IMR-90 (cell line): ENCODE results near the gene NFIX. TPM values are rescaled to one million over a fixed set of nuclear protein-coding genes. Genes with fewer than 3 reads are reported as not detected.

Experiments
- ATAC-seq: fragments of 200-7000 bp; cut with Tn5 transposase; 2 replicates; pipeline ENCODE4 v1.9.1; 2020; ENCODE audit warnings: low read depth, mild to moderate bottlenecking, moderate library complexity
- BruUV-seq: library from RNA; stranded (reverse); fragments of 400-500 nt; replicated peaks from 2 replicates; lab custom pipeline; 2021; lab: Mats Ljungman, UMichigan
- CTCF ChIA-PET: fragments of 300-600 bp; formaldehyde crosslinking; extraction: SDS; loops from one replicate; lab custom pipeline; 2021; ENCODE audit warnings: antibody characterized with exemption; lab: Yijun Ruan, JAX
- POLR2A ChIA-PET: fragments of 300-600 bp; sonication (Branson Sonifier 250); formaldehyde crosslinking; loops from one replicate; lab custom pipeline; 2022; ENCODE audit warnings: antibody characterized with exemption; ENCODE audit not compliant: unreplicated experiment; lab: Charles Lee
- DNase-seq: peaks from one replicate; pipeline ENCODE4 v3.0.0; 2013
- H2AFZ ChIP-seq: replicated peaks from 2 replicates; pipeline ENCODE3; 2013; ENCODE audit warnings: low read length, mild to moderate bottlenecking; ENCODE audit not compliant: poor library complexity
- H2AK5ac ChIP-seq: 2 replicates; pipeline ENCODE4 v1.6.1; 2013; ENCODE audit warnings: low read depth, low read length, inconsistent platforms
- H2AK9ac ChIP-seq: replicated peaks from 2 replicates; pipeline ENCODE3; 2013; ENCODE audit warnings: mild to moderate bottlenecking, low read depth, low read length, moderate library complexity; ENCODE audit not compliant: poor library complexity
- H2BK120ac ChIP-seq: 2 replicates; pipeline ENCODE4 v1.6.1; 2013; ENCODE audit warnings: low read depth, low read length, inconsistent platforms
- H2BK15ac ChIP-seq: 3 replicates; pipeline ENCODE4 v1.6.1; 2013; ENCODE audit warnings: low read depth, low read length, inconsistent platforms
- H2BK20ac ChIP-seq: 2 replicates; pipeline ENCODE4 v1.6.1; 2013; ENCODE audit warnings: low read depth, mild to moderate bottlenecking, inconsistent platforms, low read length, moderate library complexity
- H2BK5ac ChIP-seq: 2 replicates; pipeline ENCODE4 v1.6.1; 2013; ENCODE audit warnings: mild to moderate bottlenecking, low read depth, low read length, inconsistent platforms; ENCODE audit not compliant: poor library complexity, severe bottlenecking
- H3K14ac ChIP-seq: replicated peaks from 2 replicates; pipeline ENCODE4 v1.6.1; 2013; ENCODE audit warnings: low read depth, low read length, inconsistent platforms
- H3K18ac ChIP-seq: 2 replicates; pipeline ENCODE4 v1.6.1; 2013; ENCODE audit warnings: low read depth, low read length, control low read depth
- H3K23ac ChIP-seq: 2 replicates; pipeline ENCODE4 v1.6.1; 2013; ENCODE audit warnings: low read depth, low read length, inconsistent platforms
- H3K27ac ChIP-seq: 2 replicates; pipeline ENCODE4 v1.5.1; 2013; ENCODE audit warnings: mild to moderate bottlenecking, control low read depth, low read length; ENCODE audit not compliant: insufficient read depth
- H3K27me3 ChIP-seq: 2 replicates; pipeline ENCODE4 v1.6.1; 2013; ENCODE audit warnings: low read length; ENCODE audit not compliant: control insufficient read depth, insufficient read depth
- H3K36me3 ChIP-seq: 2 replicates; pipeline ENCODE4 v1.6.1; 2013; ENCODE audit warnings: low read length, mixed read lengths; ENCODE audit not compliant: control insufficient read depth, insufficient read depth
- H3K4ac ChIP-seq: 2 replicates; pipeline ENCODE4 v1.6.1; 2013; ENCODE audit warnings: low read depth, low read length, inconsistent platforms
- H3K4me1 ChIP-seq: 2 replicates; pipeline ENCODE4 v1.6.1; 2013; ENCODE audit warnings: low read length, mixed read lengths; ENCODE audit not compliant: control insufficient read depth, insufficient read depth
- H3K4me2 ChIP-seq: 2 replicates; pipeline ENCODE4 v1.6.1; 2013; ENCODE audit warnings: low read depth, mild to moderate bottlenecking, control low read depth, low read length, moderate library complexity
- H3K4me3 ChIP-seq: 2 replicates; pipeline ENCODE4 v1.5.1; 2013; ENCODE audit warnings: low read depth, mild to moderate bottlenecking, control low read depth, low read length, moderate library complexity; ENCODE audit not compliant: insufficient read depth
- H3K56ac ChIP-seq: 2 replicates; pipeline ENCODE4 v1.6.1; 2013; ENCODE audit warnings: low read length, inconsistent platforms; ENCODE audit not compliant: insufficient read depth; ENCODE audit errors: extremely low read depth
- H3K79me1 ChIP-seq, 2 experiments: 2 replicates each; pipeline ENCODE4 v1.6.1; 2013; ENCODE audit warnings: low read length in 2 of 2, inconsistent platforms in 1 of 2, low read depth in 1 of 2
- H3K9ac ChIP-seq: 2 replicates; pipeline ENCODE4 v1.6.1; 2013; ENCODE audit warnings: low read depth, low read length, control low read depth
- H3K9me1 ChIP-seq: 2 replicates; pipeline ENCODE4 v1.6.1; 2013; ENCODE audit warnings: low read length, inconsistent platforms; ENCODE audit not compliant: insufficient read depth
- H3K9me3 ChIP-seq: 2 replicates; pipeline ENCODE4 v1.6.1; 2013; ENCODE audit warnings: low read length; ENCODE audit not compliant: control insufficient read depth, insufficient read depth
- H4K20me1 ChIP-seq: 2 replicates; pipeline ENCODE4 v1.6.1; 2013; ENCODE audit warnings: low read length, inconsistent platforms; ENCODE audit not compliant: insufficient read depth
- H4K5ac ChIP-seq: 2 replicates; pipeline ENCODE4 v1.6.1; 2013; ENCODE audit warnings: mild to moderate bottlenecking, low read depth, low read length, control low read depth
- H4K8ac ChIP-seq, 2 experiments: 2 replicates each; pipeline ENCODE4 v1.6.1; 2013; ENCODE audit warnings: low read depth in 2 of 2, low read length in 2 of 2, control low read depth in 1 of 2, inconsistent platforms in 1 of 2
- H4K91ac ChIP-seq: 2 replicates; pipeline ENCODE4 v1.6.1; 2013; ENCODE audit warnings: low read depth, low read length, inconsistent platforms; ENCODE audit not compliant: insufficient read depth
- BHLHE40 ChIP-seq: fragments of 150-350 bp; IDR thresholded peaks from 2 replicates; pipeline ENCODE4 v1.6.1; 2016; ENCODE audit warnings: mild to moderate bottlenecking, low read depth, low read length
- CEBPB ChIP-seq: IDR thresholded peaks from 2 replicates; pipeline ENCODE4 v1.6.1; 2012; ENCODE audit warnings: low read depth, low read length, improper control_type of control experiment
- CTCF ChIP-seq: conservative IDR thresholded peaks from 2 replicates; pipeline ENCODE4 v1.5.1; 2012; ENCODE audit warnings: mild to moderate bottlenecking, low read depth, low read length, improper control_type of control experiment
- ELK1 ChIP-seq: fragments of 150-350 bp; IDR thresholded peaks from 2 replicates; pipeline ENCODE4 v1.6.1; 2016; ENCODE audit warnings: low read depth, mild to moderate bottlenecking, low read length, moderate library complexity, borderline replicate concordance
- POLR2A ChIP-seq: IDR thresholded peaks from 2 replicates; pipeline ENCODE4 v1.6.1; 2012; ENCODE audit warnings: mild to moderate bottlenecking, low read depth, low read length
- WGBS, 2 experiments: methylation state at CpG; one replicate each; pipeline versions ENCODE4 v1.1.5 to v1.1.7; 2013; ENCODE audit warnings: missing lambda C conversion rate in 2 of 2; ENCODE audit not compliant: insufficient read length in 1 of 2; ENCODE audit errors: extremely low coverage in 2 of 2; 5-methylcytosine and 5-hydroxymethylcytosine counted together
- dilution Hi-C: fragments of 300-500 bp; cut with HindIII; formaldehyde crosslinking; loops from one replicate; pipeline ENCODE4 v1.14.3; 2018; ENCODE audit warnings: low sequenced_read_pairs; ENCODE audit not compliant: unreplicated experiment
- in situ Hi-C: fragments of 300-500 bp; cut with MboI; formaldehyde crosslinking; loops from 3 replicates; pipeline ENCODE4 v1.14.3; 2019; ENCODE audit warnings: low sequenced_read_pairs, inconsistent platforms, mixed read lengths
- intact Hi-C: fragments of 100-400 bp; cut with micrococcal nuclease; formaldehyde crosslinking; loops from 2 replicates; pipeline ENCODE4 v1.10.0; 2022
- polyA plus RNA-seq, 3 experiments: library from polyadenylated mRNA; depleted of rRNA; stranded (reverse); fragments of >200 nt; gene quantifications; 2 replicates each; pipeline ENCODE4 v1.2.3, GENCODE V29; 2012; ENCODE audit warnings: low replicate concordance in 1 of 3
- total RNA-seq: library from RNA; depleted of rRNA; stranded (reverse); fragments of >200 nt; gene quantifications from 2 replicates; pipeline ENCODE4 v1.2.3, GENCODE V29; 2012

Gene NFIX
- total and polyA plus RNA-seq, 2 of the 4 experiments (the other 2 are of a cell fraction): 10.2 to 47.7 TPM

- Histone ChIP-seq H3K36me3 (peaks cover 32% of the 10 kb centered on the region; the same call in 1 of the 2 replicates), H3K9me3 (no peaks in the 10 kb centered on the region), H2BK120ac (peak overlapping the region; percentile 7), H3K4me1 (peaks cover 33% of the 10 kb centered on the region), H2BK20ac (peak overlapping the region; percentile 45; the same call in 1 of the 2 replicates), H3K14ac (peak overlapping the region; percentile 73), H3K23ac (peak overlapping the region; percentile 90; the same call in 1 of the 2 replicates), H3K56ac (peak overlapping the region; percentile 41; the same call in 1 of the 2 replicates), H3K9me1 (peaks cover 29% of the 10 kb centered on the region), H3K4ac (peak overlapping the region; percentile 85), H4K5ac (peak overlapping the region; percentile 72), H2AFZ (no peak overlapping the region), H2AK9ac (peak overlapping the region; percentile 28), H3K9ac (peak overlapping the region; percentile 46), H3K4me2 (peak overlapping the region; percentile 35; the same call in 1 of the 2 replicates), H2AK5ac (peak overlapping the region; percentile 82), H4K20me1 (peaks cover 15% of the 10 kb centered on the region), H4K91ac (peak overlapping the region; percentile 78), H3K79me1 (peaks cover 49 to 100% of the 10 kb centered on the region in 2 experiments), H2BK15ac (peak overlapping the region; percentile 62; the same call in 2 of the 3 replicates), H3K27ac (peak overlapping the region; percentile 51), H3K18ac (peak overlapping the region; percentile 4; the same call in 1 of the 2 replicates), H3K27me3 (no peaks in the 10 kb centered on the region), H4K8ac (peak overlapping the region; percentile 49 to 73; a peak in 3 of 4 replicates), H3K4me3 (no peak overlapping the region), H2BK5ac (peak overlapping the region; percentile 45)
- in situ Hi-C loops: no loop called here
- dilution Hi-C loops: no loop called here
- no peak for TF ChIP-seq CTCF
- TF ChIP-seq ELK1: no peak
- peak; percentile 21; the same call in 1 of the 2 replicates for TF ChIP-seq CEBPB
- TF ChIP-seq POLR2A: no peak
- peak; percentile 66; the same call in 1 of the 2 replicates for TF ChIP-seq BHLHE40
- ChIA-PET POLR2A (interaction anchor here (0.5 to 0.7 kb wide), 3 partner anchors 27 to 761 kb away, joined by 3 to 4 read pairs (median 3); no protein-coding TSS in a partner anchor), CTCF (interaction anchor here (1.8 kb wide), 1 partner anchor 29 kb away, joined by 5 read pairs; no protein-coding TSS in a partner anchor)
- no TSS peak for BruUV-seq
- intact Hi-C loops: loop anchor here (5.0 kb wide), 1 partner anchor 45 kb away; no protein-coding TSS in a partner anchor
- DNase-seq (peak; percentile 58), ATAC-seq (peak; percentile 44)
- no CpG with 5 or more reads among the region's 12 CpGs for WGBS, 2 experiments
Observed at GRCh38 chr19:13031917-13032623, 36.8 kb downstream of the NFIX start.
